ENCODE measurements around the gene CFAP97D1. TPM values are rescaled to one million over a fixed set of nuclear protein-coding genes. Genes with fewer than 3 reads are reported as not detected.

The CFAP97D1 gene
- total RNA-seq, 2 experiments from 2014 or later, result not detected

GRCh38 chr17:43825567-43825966 lies 45.3 kb downstream of the CFAP97D1 start:
- ChIA-PET POLR2A (interaction anchor here (0.6 kb wide), 1 partner anchor 270 kb away, joined by 4 read pairs; no protein-coding TSS in a partner anchor), CTCF (ENCODE audit: unreplicated experiment) (no interaction called here)
- no peak overlapping the region for H3K4me2 ChIP-seq (ENCODE audit: low read length)
- intact Hi-C loops (cut with micrococcal nuclease; ENCODE audit: unreplicated experiment), result no loop called here
- TF ChIP-seq CTCF (conservative IDR thresholded peaks at IDR 0.05; ENCODE audit: low read length), result no peak
- no peak overlapping the region for H3K4me3 ChIP-seq (ENCODE audit: low read depth, low read length, poor library complexity, severe bottlenecking)
- no peak overlapping the region for H2AFZ ChIP-seq (ENCODE audit: low read length)
- no peaks in the 10 kb centered on the region for H4K20me1 ChIP-seq (ENCODE audit: insufficient read depth, low read length)
- no peaks in the 10 kb centered on the region for H3K79me2 ChIP-seq (ENCODE audit: insufficient read depth, low read depth, low read length)
- H3K4me1 ChIP-seq (ENCODE audit: insufficient read depth, low read length, poor library complexity, severe bottlenecking), result no peaks in the 10 kb centered on the region
- H3K36me3 ChIP-seq (ENCODE audit: insufficient read depth, low read length), result no peaks in the 10 kb centered on the region
- no TSS peak for BruUV-seq (replicated peaks)
- H3K9me2 ChIP-seq (ENCODE audit: insufficient read depth, low read length), result no peaks in the 10 kb centered on the region
- H3K27ac ChIP-seq (ENCODE audit: low read depth, low read length, poor library complexity, severe bottlenecking), result no peak overlapping the region
- no peak for DNase-seq (ENCODE audit: low spot score)
- no peaks in the 10 kb centered on the region for H3K9me3 ChIP-seq (ENCODE audit: low read length)

- H4K20me1 ChIP-seq (ENCODE audit: insufficient read depth, low read length), result no peaks in the 10 kb centered on the region
- TF ChIP-seq CTCF (conservative IDR thresholded peaks at IDR 0.05; ENCODE audit: low read length), result no peak
- TF ChIP-seq EZH2phosphoT487 (IDR thresholded peaks at IDR 0.05; ENCODE audit: borderline replicate concordance, low read depth, low read length), result no peak
- H3K4me3 ChIP-seq (ENCODE audit: low read depth, low read length, poor library complexity, severe bottlenecking), result no peak overlapping the region
- intact Hi-C loops (cut with micrococcal nuclease; ENCODE audit: unreplicated experiment), result no loop called here
- no peak overlapping the region for H3K27ac ChIP-seq (ENCODE audit: low read depth, low read length, poor library complexity, severe bottlenecking)
- BruUV-seq (replicated peaks), result no TSS peak
- POLR2A ChIA-PET, result interaction anchor here (0.6 kb wide), 1 partner anchor 271 kb away, joined by 4 read pairs; no protein-coding TSS in a partner anchor
- CTCF ChIA-PET (ENCODE audit: unreplicated experiment), result no interaction called here
- H3K4me2 ChIP-seq (ENCODE audit: low read length), result no peak overlapping the region
- no peak overlapping the region for H2AFZ ChIP-seq (ENCODE audit: low read length)
- no peaks in the 10 kb centered on the region for H3K9me2 ChIP-seq (ENCODE audit: insufficient read depth, low read length)
- H3K9me3 ChIP-seq (ENCODE audit: low read length), result no peaks in the 10 kb centered on the region
- no peaks in the 10 kb centered on the region for H3K36me3 ChIP-seq (ENCODE audit: insufficient read depth, low read length)
- no peak for DNase-seq (ENCODE audit: low spot score)
- H3K4me1 ChIP-seq (ENCODE audit: insufficient read depth, low read length, poor library complexity, severe bottlenecking), result no peaks in the 10 kb centered on the region
- no peaks in the 10 kb centered on the region for H3K79me2 ChIP-seq (ENCODE audit: insufficient read depth, low read depth, low read length)
Measured at GRCh38 chr17:43826206-43826605, 46.0 kb downstream of the CFAP97D1 start.

DNA sequence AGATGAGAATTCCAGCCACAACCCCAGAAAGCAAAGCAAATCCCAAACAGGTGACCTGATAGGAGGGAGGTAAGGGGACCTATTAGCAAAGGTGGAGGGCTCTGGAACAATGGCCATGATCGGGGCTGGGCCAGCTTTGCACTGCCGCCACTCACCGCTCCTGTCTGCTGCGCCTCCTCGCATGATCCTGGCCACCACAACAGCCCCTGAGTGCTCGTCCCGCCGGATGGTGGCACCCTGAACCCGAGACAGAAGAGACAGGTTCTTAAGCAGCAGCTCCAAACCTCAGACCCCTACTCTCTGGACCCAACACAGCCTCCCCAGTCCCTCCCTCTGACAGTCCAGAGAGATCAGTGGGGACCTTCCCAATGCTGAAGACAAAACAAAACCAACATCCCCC lies 47.4 kb downstream of the CFAP97D1 start:
- H2AFZ ChIP-seq (ENCODE audit: low read length), result no peak overlapping the region
- POLR2A ChIA-PET, result interaction anchor here (0.7 kb wide), 1 partner anchor 13 kb away, joined by 3 read pairs; no protein-coding TSS in a partner anchor
- no peak overlapping the region for H3K4me2 ChIP-seq (ENCODE audit: low read length)
- H3K9me2 ChIP-seq (ENCODE audit: insufficient read depth, low read length), result no peaks in the 10 kb centered on the region
- TF ChIP-seq EZH2phosphoT487 (IDR thresholded peaks at IDR 0.05; ENCODE audit: borderline replicate concordance, low read depth, low read length) (no peak), CTCF (conservative IDR thresholded peaks at IDR 0.05; ENCODE audit: low read length) (no peak)
- CTCF ChIA-PET (ENCODE audit: unreplicated experiment), result interaction anchor here (0.6 kb wide), 1 partner anchor 155 kb away, joined by 5 read pairs; no protein-coding TSS in a partner anchor
- H3K9me3 ChIP-seq (ENCODE audit: low read length), result no peaks in the 10 kb centered on the region
- no peaks in the 10 kb centered on the region for H3K36me3 ChIP-seq (ENCODE audit: insufficient read depth, low read length)
- H3K79me2 ChIP-seq (ENCODE audit: insufficient read depth, low read depth, low read length), result no peaks in the 10 kb centered on the region
- H4K20me1 ChIP-seq (ENCODE audit: insufficient read depth, low read length), result no peaks in the 10 kb centered on the region
- intact Hi-C loops (cut with micrococcal nuclease; ENCODE audit: unreplicated experiment), result no loop called here
- DNase-seq (ENCODE audit: low spot score), result no peak
- BruUV-seq (replicated peaks), result no TSS peak
- H3K4me1 ChIP-seq (ENCODE audit: insufficient read depth, low read length, poor library complexity, severe bottlenecking), result no peaks in the 10 kb centered on the region
- no peak overlapping the region for H3K27ac ChIP-seq (ENCODE audit: low read depth, low read length, poor library complexity, severe bottlenecking)
- no peak overlapping the region for H3K4me3 ChIP-seq (ENCODE audit: low read depth, low read length, poor library complexity, severe bottlenecking)
